A549 (cell line): ENCODE measurements around the gene STOML2.

Experiments
- CBX2 ChIP-seq: fragments of 200-600 bp; sonication (generic); IDR thresholded peaks from 2 replicates; pipeline ENCODE4 v1.6.1; 2016; ENCODE audit warnings: low read depth, mild to moderate bottlenecking, borderline replicate concordance
- FOSL2 ChIP-seq, 2 experiments: fragments of 450-650 bp in 1 of 2; fragments of >200 bp in 1 of 2; sonication (Bioruptor Twin) in 1 of 2; formaldehyde crosslinking; IDR thresholded peaks; 2 replicates each; pipeline versions ENCODE4 v1.5.0 to v1.6.1; 2016 to 2020; ENCODE audit warnings: mild to moderate bottlenecking in 1 of 2, moderate library complexity in 1 of 2
- HEYL ChIP-seq: fragments of 250-450 bp; sonication (Bioruptor Pico); IDR thresholded peaks from 2 replicates; pipeline ENCODE4 v1.8.0; 2021; ENCODE audit warnings: mild to moderate bottlenecking, moderate library complexity
- JUNB ChIP-seq: fragments of >200 bp; sonication (Bioruptor Twin); formaldehyde crosslinking; IDR thresholded peaks from 2 replicates; pipeline ENCODE4 v1.6.1; 2016
- MAFK ChIP-seq: fragments of 450-650 bp; IDR thresholded peaks from 2 replicates; pipeline ENCODE4 v1.6.1; 2014; ENCODE audit not compliant: partially characterized antibody
- POLR2A ChIP-seq: IDR thresholded peaks from 2 replicates; pipeline ENCODE4 v1.6.1; 2012; ENCODE audit warnings: mild to moderate bottlenecking, low read length
- RAD21 ChIP-seq, 2 experiments: fragments of >200 bp in 1 of 2; sonication (Bioruptor Twin) in 1 of 2; formaldehyde crosslinking in 1 of 2; IDR thresholded peaks in 1 of 2; conservative IDR thresholded peaks in 1 of 2; 2 replicates in 1 of 2; 3 replicates in 1 of 2; pipeline ENCODE4 v1.6.1; 2012 to 2018; ENCODE audit warnings: inconsistent platforms in 1 of 2
- RCOR1 ChIP-seq: fragments of 150-350 bp; IDR thresholded peaks from 2 replicates; pipeline ENCODE4 v1.6.1; 2014; ENCODE audit warnings: antibody characterized with exemption, low read length, low read depth
- ZFP36 ChIP-seq: fragments of 450-650 bp; IDR thresholded peaks from 2 replicates; pipeline ENCODE4 v1.6.1; 2014; ENCODE audit warnings: borderline replicate concordance; ENCODE audit not compliant: partially characterized antibody
- TF ChIP-seq, protein P1 (sequence below): fragments of >200 bp; sonication (Bioruptor Twin); formaldehyde crosslinking; IDR thresholded peaks from 3 replicates; pipeline ENCODE4 v1.5.1; 2016
- TF ChIP-seq, protein P2 (sequence below): IDR thresholded peaks from 2 replicates; pipeline ENCODE4 v1.6.1; 2012

DNA sequence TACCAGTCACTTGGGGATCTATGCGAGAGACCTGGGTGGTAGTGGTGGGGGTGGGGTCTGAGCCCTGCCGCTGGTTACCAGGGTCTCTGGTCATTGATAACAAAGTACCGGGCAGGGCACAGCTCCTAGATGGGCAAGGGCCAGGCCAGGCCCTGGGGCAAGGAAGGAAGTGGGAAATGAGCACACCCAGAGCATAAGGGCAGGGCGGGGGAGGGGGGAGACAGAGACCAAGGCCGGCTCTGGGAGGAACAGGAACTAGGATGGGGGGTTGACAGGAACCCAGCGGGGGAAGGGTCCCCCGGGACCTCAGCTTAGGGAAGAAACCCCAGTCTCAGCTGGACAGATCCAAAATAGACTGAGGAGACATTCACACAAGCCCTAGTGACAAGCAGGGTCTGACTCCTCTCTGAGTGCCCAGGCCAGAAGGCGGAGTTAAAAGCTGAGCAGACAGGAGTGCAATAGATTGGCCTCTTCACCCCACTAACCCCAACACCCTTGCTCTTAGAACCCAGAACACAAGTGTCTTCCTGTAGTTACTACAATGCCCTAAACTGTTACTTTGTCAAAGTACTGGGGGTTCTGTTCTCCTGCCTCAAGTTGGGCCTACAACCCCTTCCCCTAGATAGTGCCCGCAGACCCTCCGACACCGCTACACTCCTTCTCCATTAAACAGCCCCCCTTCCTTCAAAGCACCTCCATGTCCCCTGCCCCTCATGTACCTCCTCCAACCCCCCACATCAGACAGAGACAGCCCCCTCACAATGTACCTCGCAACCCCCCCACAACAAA, 12.1 kb upstream of the STOML2 start:
- TF ChIP-seq, protein P1, sequence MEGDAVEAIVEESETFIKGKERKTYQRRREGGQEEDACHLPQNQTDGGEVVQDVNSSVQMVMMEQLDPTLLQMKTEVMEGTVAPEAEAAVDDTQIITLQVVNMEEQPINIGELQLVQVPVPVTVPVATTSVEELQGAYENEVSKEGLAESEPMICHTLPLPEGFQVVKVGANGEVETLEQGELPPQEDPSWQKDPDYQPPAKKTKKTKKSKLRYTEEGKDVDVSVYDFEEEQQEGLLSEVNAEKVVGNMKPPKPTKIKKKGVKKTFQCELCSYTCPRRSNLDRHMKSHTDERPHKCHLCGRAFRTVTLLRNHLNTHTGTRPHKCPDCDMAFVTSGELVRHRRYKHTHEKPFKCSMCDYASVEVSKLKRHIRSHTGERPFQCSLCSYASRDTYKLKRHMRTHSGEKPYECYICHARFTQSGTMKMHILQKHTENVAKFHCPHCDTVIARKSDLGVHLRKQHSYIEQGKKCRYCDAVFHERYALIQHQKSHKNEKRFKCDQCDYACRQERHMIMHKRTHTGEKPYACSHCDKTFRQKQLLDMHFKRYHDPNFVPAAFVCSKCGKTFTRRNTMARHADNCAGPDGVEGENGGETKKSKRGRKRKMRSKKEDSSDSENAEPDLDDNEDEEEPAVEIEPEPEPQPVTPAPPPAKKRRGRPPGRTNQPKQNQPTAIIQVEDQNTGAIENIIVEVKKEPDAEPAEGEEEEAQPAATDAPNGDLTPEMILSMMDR: no peak
- TF ChIP-seq HEYL (CRISPR knock-in tag): no peak
- TF ChIP-seq MAFK: no peak
- no peak for TF ChIP-seq JUNB
- no peak for TF ChIP-seq CBX2
- no peak for TF ChIP-seq ZFP36
- no peak for TF ChIP-seq POLR2A
- no peak for TF ChIP-seq RCOR1
- no peak for TF ChIP-seq RAD21 (conservative IDR thresholded peaks at IDR 0.05 in 1 of 2, IDR thresholded peaks at IDR 0.05 in 1 of 2)
- TF ChIP-seq, protein P2, sequence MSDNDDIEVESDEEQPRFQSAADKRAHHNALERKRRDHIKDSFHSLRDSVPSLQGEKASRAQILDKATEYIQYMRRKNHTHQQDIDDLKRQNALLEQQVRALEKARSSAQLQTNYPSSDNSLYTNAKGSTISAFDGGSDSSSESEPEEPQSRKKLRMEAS: no peak
- no peak for TF ChIP-seq FOSL2 (IDR thresholded peaks at IDR 0.05)
- no peak for TF ChIP-seq FOSL2 (CRISPR knock-in tag; IDR thresholded peaks at IDR 0.05)
